Measurements from ENCODE around the gene PF4V1.

DNA sequence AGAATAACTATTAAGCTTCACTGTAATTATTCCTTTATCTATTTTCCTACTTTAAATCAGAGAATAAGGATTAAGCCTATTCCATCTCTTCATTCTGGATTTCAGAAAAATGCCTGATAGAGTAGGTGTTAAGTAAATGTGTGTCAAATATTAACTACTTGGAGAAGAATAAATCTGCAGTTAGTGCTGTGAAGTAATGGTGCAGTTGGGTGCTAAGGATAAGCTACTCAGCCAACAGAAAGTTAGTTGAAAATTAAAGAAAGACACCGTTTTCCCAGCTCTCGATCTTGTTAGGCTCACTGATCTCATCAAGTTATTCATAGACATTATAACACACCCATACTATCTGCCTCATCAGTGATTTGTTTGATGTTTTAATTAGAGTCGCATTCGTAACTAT, 7.1 kb downstream of the PF4V1 start:
- TF ChIP-seq, protein P1, sequence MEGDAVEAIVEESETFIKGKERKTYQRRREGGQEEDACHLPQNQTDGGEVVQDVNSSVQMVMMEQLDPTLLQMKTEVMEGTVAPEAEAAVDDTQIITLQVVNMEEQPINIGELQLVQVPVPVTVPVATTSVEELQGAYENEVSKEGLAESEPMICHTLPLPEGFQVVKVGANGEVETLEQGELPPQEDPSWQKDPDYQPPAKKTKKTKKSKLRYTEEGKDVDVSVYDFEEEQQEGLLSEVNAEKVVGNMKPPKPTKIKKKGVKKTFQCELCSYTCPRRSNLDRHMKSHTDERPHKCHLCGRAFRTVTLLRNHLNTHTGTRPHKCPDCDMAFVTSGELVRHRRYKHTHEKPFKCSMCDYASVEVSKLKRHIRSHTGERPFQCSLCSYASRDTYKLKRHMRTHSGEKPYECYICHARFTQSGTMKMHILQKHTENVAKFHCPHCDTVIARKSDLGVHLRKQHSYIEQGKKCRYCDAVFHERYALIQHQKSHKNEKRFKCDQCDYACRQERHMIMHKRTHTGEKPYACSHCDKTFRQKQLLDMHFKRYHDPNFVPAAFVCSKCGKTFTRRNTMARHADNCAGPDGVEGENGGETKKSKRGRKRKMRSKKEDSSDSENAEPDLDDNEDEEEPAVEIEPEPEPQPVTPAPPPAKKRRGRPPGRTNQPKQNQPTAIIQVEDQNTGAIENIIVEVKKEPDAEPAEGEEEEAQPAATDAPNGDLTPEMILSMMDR (conservative IDR thresholded peaks at IDR 0.05; ENCODE audit: low read length) = no peak
- no peak for TF ChIP-seq EZH2phosphoT487 (IDR thresholded peaks at IDR 0.05; ENCODE audit: borderline replicate concordance, low read depth, low read length)

All from OCI-LY7 (cell line).